ENCODE results near the gene MYH11.

Gene MYH11

DNA sequence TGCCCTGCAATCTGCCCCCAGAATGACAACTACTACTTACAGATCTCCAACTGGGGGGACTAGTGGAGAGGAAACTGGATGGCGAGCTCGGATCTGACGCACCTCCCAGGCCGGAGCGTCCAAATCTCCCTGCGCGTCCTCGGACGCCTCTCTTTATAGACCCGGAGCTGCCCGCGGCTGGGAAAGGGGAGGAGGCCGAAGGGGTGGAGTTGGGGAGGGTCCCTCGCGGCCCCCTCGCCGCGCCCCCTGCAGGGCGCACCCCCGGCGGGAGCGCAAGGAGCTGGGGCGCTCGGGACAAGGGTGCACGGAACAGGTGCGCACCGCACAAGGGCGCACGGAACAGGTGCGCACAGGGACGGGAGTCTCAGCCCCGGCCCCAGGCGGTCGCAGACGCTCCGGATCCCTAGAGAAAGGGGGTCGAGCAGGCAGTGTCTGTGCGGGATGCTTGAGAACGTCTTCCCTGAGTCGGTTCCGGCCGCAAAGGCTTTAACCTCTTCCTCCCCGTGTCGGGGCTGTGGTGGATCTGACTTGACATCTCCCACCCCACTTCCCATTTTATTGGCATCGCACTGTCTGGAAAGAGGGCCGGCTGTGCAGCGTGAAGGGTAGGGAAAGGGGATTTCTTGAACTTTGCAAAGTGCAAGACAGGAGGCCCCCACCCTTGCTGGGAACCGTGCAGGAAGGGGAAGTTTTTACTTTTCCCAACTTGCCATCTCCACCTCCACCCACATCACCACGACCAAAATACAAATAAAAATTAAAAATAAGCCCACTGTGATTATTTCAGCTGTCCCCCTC, at the start of gene MYH11:
Gene MYH11, minus strand, starts transcription at position 128 of the 798 bp plus-strand sequence. CDS start 18,776 bp downstream, outside the sequence.
- Histone ChIP-seq H3K27ac (no peak within 1 kb of the TSS), H3K36me3 (ENCODE audit: insufficient read depth, low read length) (no peaks in the 10 kb centered on the region), H3K9ac (ENCODE audit: insufficient read length) (no peak within 1 kb of the TSS), H3K9me3 (ENCODE audit: low read depth, low read length) (no peaks in the 10 kb centered on the region), H3K4me3 (no peak within 1 kb of the TSS)
- DNase-seq (ENCODE audit: low read depth, low spot score), result no peak
- TF ChIP-seq FOXP2 (optimal IDR thresholded peaks at IDR 0.05; ENCODE audit: control extremely low read depth, extremely low read length, insufficient read depth) (no peak), POLR2AphosphoS5 (IDR thresholded peaks at IDR 0.05; ENCODE audit: borderline replicate concordance, low read depth, low read length) (no peak), EZH2 (IDR thresholded peaks at IDR 0.05) (no peak)

DNA sequence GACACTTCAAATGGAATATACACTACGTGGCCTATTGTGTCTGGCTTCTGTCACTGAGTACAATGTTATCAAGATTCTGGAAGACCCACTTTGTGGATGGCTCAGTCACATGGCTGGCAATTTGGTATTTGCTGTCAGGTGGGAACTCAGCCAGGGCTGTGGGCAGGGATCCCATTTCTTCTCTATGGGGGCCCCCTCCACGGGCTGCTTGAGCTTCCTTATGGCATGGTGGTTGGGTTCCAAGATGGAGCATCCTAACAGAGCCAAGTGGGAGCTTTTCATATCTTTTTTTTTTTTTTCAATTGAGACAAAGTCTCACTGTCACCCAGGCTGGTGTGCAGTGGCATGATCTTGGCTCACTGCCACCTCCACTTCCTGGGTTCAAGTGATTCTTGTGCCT, 49.6 kb upstream of the MYH11 start:
- H3K27ac ChIP-seq, result no peak overlapping the region
- no peak for DNase-seq (ENCODE audit: low read depth, low spot score)

DNA sequence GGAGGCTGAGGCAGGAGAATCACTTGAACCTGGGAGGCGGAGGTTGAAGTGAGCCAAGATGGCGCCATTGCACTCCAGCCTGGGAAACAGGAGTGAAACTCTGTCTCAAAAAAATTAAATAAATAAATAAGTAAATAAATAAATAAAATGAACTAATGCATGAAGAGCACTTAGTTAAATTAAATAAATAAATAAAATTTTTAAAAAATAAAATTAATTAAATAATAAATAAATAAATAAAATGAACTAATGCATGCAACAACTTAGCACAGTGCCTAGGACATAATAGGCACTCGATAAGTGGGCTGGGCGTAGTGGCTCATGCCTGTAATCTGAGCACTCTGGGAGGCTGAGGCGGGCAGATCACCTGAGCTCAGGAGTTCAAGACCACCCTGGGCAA, 47.1 kb upstream of the MYH11 start:
- Histone ChIP-seq H3K4me3 (no peak overlapping the region), H3K9ac (ENCODE audit: insufficient read length) (no peak overlapping the region), H3K27ac (no peak overlapping the region), H3K9me3 (ENCODE audit: low read depth, low read length) (no peaks in the 10 kb centered on the region), H3K36me3 (ENCODE audit: insufficient read depth, low read length) (no peaks in the 10 kb centered on the region)
- DNase-seq (ENCODE audit: low read depth, low spot score), result no peak
- TF ChIP-seq POLR2AphosphoS5 (IDR thresholded peaks at IDR 0.05; ENCODE audit: borderline replicate concordance, low read depth, low read length) (no peak), FOXP2 (optimal IDR thresholded peaks at IDR 0.05; ENCODE audit: control extremely low read depth, extremely low read length, insufficient read depth) (no peak), EZH2 (IDR thresholded peaks at IDR 0.05) (no peak)

More for the DNA sequence above, 49.6 kb upstream of the MYH11 start:
- H3K9ac ChIP-seq (ENCODE audit: insufficient read length), result no peak overlapping the region
- no peaks in the 10 kb centered on the region for H3K36me3 ChIP-seq (ENCODE audit: insufficient read depth, low read length)
- H3K9me3 ChIP-seq (ENCODE audit: low read depth, low read length), result no peaks in the 10 kb centered on the region
- no peak overlapping the region for H3K4me3 ChIP-seq
- TF ChIP-seq FOXP2 (optimal IDR thresholded peaks at IDR 0.05; ENCODE audit: control extremely low read depth, extremely low read length, insufficient read depth), result no peak
- TF ChIP-seq POLR2AphosphoS5 (IDR thresholded peaks at IDR 0.05; ENCODE audit: borderline replicate concordance, low read depth, low read length), result no peak
- no peak for TF ChIP-seq EZH2 (IDR thresholded peaks at IDR 0.05)

DNA sequence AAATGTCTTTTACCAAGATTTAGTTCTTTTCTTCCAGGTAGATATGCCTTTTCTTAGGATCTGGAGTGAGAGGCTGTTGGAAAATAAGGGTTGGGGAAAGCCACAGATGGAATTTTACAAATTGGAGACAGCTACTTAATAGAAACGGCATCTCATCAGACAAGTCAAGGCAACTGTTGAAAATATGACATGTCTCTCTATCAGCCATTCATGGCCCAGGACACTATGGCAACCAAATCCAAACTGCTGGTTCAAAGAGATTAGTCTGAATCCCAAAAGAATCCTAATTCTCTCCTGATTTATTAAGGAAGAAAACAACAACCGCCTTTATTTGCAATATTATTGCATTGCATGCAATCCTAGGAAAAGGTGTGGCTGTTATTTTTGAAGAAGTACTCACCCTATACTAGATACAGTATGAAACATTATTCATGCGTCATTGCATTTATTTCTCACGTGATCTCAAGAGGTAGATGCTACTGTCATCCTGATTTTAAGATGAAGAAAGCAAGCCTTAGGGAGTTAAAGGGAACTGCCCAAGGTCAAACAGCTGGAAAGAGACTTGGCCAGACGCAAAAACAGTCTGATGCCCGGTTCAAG, 44.2 kb upstream of the MYH11 start:
- no peak overlapping the region for H3K9ac ChIP-seq (ENCODE audit: insufficient read length)
- no peak for TF ChIP-seq FOXP2 (optimal IDR thresholded peaks at IDR 0.05; ENCODE audit: control extremely low read depth, extremely low read length, insufficient read depth)
- no peak for TF ChIP-seq EZH2 (IDR thresholded peaks at IDR 0.05)
- no peak for TF ChIP-seq POLR2AphosphoS5 (IDR thresholded peaks at IDR 0.05; ENCODE audit: borderline replicate concordance, low read depth, low read length)
- H3K36me3 ChIP-seq (ENCODE audit: insufficient read depth, low read length), result no peaks in the 10 kb centered on the region
- H3K27ac ChIP-seq, result no peak overlapping the region
- no peak overlapping the region for H3K4me3 ChIP-seq
- DNase-seq (ENCODE audit: low read depth, low spot score), result no peak
- no peaks in the 10 kb centered on the region for H3K9me3 ChIP-seq (ENCODE audit: low read depth, low read length)

DNA sequence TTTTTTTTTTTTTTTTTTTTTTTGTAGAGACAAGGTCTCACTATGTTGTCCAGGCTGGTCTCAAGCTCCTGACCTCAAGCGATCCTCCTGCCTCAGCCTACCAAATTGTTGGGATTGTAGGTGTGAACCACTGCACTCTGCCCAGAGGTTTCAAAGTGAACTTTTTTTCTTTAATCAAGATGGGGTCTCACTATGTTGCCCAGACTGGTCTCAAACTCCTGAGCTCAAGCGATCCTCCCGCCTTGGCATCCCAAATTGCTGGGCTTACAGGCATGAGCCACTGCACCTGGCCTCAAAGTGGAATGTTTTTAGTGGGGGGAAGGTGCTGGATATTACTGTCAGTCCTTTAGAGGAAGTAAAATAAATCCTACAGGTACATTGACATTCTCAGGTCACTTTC, 43.5 kb upstream of the MYH11 start:
- no peak for TF ChIP-seq FOXP2 (optimal IDR thresholded peaks at IDR 0.05; ENCODE audit: control extremely low read depth, extremely low read length, insufficient read depth)
- TF ChIP-seq POLR2AphosphoS5 (IDR thresholded peaks at IDR 0.05; ENCODE audit: borderline replicate concordance, low read depth, low read length), result no peak
- no peak for TF ChIP-seq EZH2 (IDR thresholded peaks at IDR 0.05)

DNA sequence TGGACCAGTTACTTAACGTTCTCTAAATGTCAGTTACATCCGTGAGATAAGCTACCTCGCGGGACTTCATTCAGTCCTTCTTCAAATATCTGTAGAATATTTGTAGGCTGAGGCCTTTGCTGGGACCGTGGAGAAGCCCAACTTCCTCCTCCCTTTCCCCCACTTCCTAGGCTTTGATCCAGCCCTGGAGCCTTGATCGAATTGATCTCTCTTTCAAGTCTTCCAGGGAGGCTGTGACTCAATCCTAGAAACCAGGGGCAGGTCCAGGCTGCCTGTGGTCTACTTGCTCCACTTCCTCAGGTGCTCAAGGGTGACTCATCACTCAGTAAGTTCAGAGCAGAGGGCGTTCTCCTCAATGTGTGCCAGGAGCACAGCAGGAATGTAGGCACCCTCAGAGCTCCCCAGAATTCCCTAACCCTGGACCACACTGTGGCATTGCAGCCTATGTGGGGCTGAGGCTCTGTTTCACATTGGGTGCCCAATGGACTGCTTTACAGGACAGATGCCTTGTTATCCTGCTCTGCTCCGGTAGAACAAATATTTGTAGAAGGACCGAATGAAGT, 42.8 kb upstream of the MYH11 start:
- Histone ChIP-seq H3K9me3 (ENCODE audit: low read depth, low read length) (no peaks in the 10 kb centered on the region), H3K9ac (ENCODE audit: insufficient read length) (no peak overlapping the region), H3K27ac (no peak overlapping the region), H3K4me3 (no peak overlapping the region), H3K36me3 (ENCODE audit: insufficient read depth, low read length) (no peaks in the 10 kb centered on the region)
- DNase-seq (ENCODE audit: low read depth, low spot score), result no peak
- TF ChIP-seq POLR2AphosphoS5 (IDR thresholded peaks at IDR 0.05; ENCODE audit: borderline replicate concordance, low read depth, low read length) (no peak), EZH2 (IDR thresholded peaks at IDR 0.05) (no peak), FOXP2 (optimal IDR thresholded peaks at IDR 0.05; ENCODE audit: control extremely low read depth, extremely low read length, insufficient read depth) (no peak)

More for the DNA sequence above, 43.5 kb upstream of the MYH11 start:
- H3K27ac ChIP-seq, result no peak overlapping the region
- H3K9me3 ChIP-seq (ENCODE audit: low read depth, low read length), result no peaks in the 10 kb centered on the region
- no peak overlapping the region for H3K4me3 ChIP-seq
- no peaks in the 10 kb centered on the region for H3K36me3 ChIP-seq (ENCODE audit: insufficient read depth, low read length)
- H3K9ac ChIP-seq (ENCODE audit: insufficient read length), result no peak overlapping the region
- no peak for DNase-seq (ENCODE audit: low read depth, low spot score)

DNA sequence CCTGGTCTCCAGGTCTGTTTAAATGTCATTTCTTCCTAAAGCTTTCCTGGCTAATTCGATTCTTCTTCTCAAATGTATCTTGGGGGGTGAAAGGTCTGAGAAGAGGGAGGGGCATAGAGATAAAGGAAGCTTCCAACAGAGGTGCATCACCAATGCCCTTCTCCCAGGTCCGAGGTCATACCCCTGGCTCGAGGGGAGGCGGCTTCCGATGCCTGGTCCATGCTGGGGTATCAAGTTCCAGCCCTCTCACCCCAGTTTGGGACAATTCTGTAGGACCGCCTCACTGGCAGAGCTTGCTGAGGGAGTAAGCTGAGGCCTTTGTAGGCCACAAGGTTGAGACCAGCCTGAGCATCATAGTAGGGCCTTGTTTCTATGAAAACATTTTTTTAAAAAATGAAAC, 41.8 kb upstream of the MYH11 start:
- no peak overlapping the region for H3K4me3 ChIP-seq
- DNase-seq (ENCODE audit: low read depth, low spot score), result no peak
- no peak overlapping the region for H3K27ac ChIP-seq
- no peak overlapping the region for H3K9ac ChIP-seq (ENCODE audit: insufficient read length)
- no peak for TF ChIP-seq POLR2AphosphoS5 (IDR thresholded peaks at IDR 0.05; ENCODE audit: borderline replicate concordance, low read depth, low read length)
- no peak for TF ChIP-seq FOXP2 (optimal IDR thresholded peaks at IDR 0.05; ENCODE audit: control extremely low read depth, extremely low read length, insufficient read depth)
- no peak for TF ChIP-seq EZH2 (IDR thresholded peaks at IDR 0.05)
- H3K36me3 ChIP-seq (ENCODE audit: insufficient read depth, low read length), result no peaks in the 10 kb centered on the region
- no peaks in the 10 kb centered on the region for H3K9me3 ChIP-seq (ENCODE audit: low read depth, low read length)

DNA sequence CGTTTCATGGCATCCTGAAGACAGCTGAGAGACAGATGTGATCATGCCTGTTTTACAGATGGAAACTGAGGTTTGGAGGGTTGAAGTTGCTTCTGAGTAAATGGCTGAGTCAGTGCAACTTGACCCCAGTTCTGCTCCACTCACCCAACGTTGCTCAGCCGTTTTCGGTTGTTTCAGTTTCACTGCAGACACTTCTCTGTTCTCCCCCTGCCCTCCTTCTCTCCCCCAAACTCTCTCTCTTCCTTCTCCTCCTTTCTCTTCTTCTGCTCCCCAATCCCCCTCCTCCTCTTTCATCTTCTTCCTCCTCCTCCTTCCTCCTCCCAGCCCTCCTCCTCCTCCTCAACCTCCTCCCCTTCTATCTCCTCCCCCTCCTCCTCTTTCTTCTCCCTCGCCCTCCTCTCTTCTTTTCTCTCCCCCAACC, 41.0 kb upstream of the MYH11 start:
- Histone ChIP-seq H3K27ac (no peak overlapping the region), H3K9me3 (ENCODE audit: low read depth, low read length) (no peaks in the 10 kb centered on the region), H3K36me3 (ENCODE audit: insufficient read depth, low read length) (no peaks in the 10 kb centered on the region), H3K4me3 (no peak overlapping the region), H3K9ac (ENCODE audit: insufficient read length) (no peak overlapping the region)
- TF ChIP-seq POLR2AphosphoS5 (IDR thresholded peaks at IDR 0.05; ENCODE audit: borderline replicate concordance, low read depth, low read length) (no peak), EZH2 (IDR thresholded peaks at IDR 0.05) (no peak), FOXP2 (optimal IDR thresholded peaks at IDR 0.05; ENCODE audit: control extremely low read depth, extremely low read length, insufficient read depth) (no peak)
- DNase-seq (ENCODE audit: low read depth, low spot score), result no peak
